22Rv1 (cell line): ENCODE measurements around the gene CEP120.
A peak's percentile ranks its signal among the peaks of the same experiment; 100 is the strongest.

Experiments used
- H3K27ac ChIP-seq: fragments of 450-650 bp; 2 replicates; pipeline ENCODE4 v1.5.1; 2017
- CTCF ChIP-seq: fragments of 450-650 bp; IDR thresholded peaks from 2 replicates; pipeline ENCODE4 v1.5.1; 2017; ENCODE audit warnings: mild to moderate bottlenecking
- ZFX ChIP-seq: fragments of 450-650 bp; IDR thresholded peaks from 2 replicates; pipeline ENCODE4 v1.6.1; 2017; ENCODE audit warnings: antibody characterized with exemption, borderline replicate concordance

CEP120 gene

DNA sequence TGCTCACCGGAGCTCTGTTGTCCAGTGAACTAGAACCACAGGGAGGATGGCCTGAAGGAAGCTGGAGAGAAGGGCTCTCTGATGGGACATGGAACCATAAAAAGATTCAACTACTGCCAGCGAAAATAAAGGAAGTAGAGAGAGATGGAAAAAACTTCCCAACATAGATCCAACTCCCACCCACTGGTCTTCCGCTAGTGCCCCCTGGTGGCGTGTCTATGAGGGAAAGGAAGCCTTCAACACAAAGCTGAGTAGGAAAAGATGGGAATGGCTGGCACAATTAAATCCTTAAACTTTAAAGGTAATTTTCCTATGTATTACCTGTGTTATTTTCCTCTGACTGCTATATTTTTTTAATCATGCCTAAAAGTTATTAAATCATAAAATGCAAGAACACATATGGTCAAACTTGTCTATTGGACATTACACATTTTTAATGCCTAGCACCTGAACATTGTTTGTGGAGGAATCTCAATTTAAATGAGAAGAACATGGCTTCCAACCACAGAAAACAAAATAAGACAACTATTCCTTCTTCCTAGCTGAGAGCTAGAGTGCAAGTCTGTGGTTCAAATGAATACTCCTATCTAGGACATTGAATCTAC, 51.5 kb downstream of the CEP120 start:
- no peak overlapping the region for H3K27ac ChIP-seq
- peak; percentile 85 for TF ChIP-seq CTCF
- no peak for TF ChIP-seq ZFX

DNA sequence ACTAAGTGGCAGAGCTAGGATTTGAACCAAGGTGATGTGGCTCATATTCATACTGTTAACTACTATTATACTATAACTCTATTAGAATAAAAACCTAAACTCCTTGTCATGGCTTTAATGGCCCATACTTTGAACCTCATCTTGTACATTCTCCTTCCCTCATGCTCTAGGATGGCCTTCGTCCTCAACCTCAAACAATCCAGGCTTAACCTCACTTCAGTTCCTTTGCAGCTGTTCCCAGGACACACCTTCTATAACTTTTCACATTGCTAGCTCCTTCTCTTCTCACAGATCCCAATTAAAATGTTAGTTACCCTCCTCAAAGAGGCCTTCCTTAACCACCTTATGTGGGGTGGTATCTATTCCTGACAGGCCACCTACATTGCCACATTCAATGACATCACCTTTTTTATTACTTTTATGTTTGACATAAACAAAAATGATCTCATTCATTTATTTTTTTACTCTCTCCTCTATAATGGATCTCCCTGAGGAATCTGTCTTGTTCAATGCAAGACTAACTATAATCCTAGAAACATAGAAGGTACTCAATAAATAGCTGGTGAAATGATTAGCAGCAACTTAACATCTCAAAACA, 53.7 kb downstream of the CEP120 start:
- H3K27ac ChIP-seq, result no peak overlapping the region
- TF ChIP-seq ZFX, result no peak
- TF ChIP-seq CTCF, result no peak

- no peak overlapping the region for H3K27ac ChIP-seq
- TF ChIP-seq CTCF, result peak; percentile 52
- no peak for TF ChIP-seq ZFX
Measured at GRCh38 chr5:123367739-123368138, 55.5 kb downstream of the CEP120 start.

- H3K27ac ChIP-seq, result no peak overlapping the region
- no peak for TF ChIP-seq CTCF
- TF ChIP-seq ZFX, result no peak
Measured at GRCh38 chr5:123365156-123365555, 58.0 kb downstream of the CEP120 start.

DNA sequence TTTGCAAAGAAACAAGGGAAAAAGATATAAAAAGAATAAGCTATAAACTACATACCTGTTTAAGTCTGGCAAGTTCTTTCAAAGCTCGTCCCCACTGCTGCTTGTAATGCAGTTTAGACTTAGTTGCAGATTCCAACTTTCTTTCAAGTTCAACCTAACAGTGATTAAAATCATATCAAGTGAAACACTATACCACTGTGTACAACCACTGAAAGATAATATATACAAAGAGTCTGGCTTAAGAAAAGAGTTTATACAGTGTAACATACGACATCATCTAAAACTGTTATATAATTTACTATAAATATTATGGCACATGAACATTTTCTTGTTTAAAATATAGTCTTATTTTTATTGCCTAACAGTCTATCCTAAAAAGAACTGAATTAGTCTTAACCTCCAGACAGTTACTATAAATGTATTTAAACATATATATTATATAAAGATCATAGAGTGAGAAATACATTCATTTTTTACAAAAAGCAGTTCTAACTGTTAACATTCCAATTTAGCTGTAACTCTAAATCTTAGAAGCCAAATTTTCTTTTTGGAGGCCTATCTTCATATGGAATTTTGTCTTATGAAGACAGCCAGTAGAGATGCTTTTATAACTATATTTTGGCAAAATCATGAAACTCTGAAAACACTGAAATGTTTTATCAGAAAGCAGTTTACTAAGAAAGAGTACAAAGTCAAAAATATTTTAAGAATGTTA, 58.6 kb downstream of the CEP120 start:
- no peak overlapping the region for H3K27ac ChIP-seq
- TF ChIP-seq ZFX (no peak), CTCF (no peak)

DNA sequence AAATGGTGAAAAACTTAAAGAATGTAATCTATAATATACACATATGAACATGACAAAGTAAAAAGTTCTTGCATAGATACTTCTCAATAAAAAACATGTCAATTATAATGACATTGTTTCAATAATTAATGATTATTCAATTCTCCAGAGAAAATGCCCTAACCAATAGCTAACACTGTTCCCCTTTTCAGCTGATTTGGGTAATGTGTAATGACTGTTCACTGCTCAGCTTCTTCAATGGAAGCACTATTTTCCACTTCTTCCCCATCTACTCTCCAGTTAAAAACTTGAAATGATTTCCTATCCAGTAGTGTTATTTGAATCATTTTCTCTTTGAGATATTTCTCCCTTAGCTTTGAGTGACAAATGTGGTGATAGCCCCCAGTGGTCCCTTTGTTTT, 62.3 kb downstream of the CEP120 start:
- H3K27ac ChIP-seq, result no peak overlapping the region
- TF ChIP-seq ZFX (no peak), CTCF (no peak)

- TF ChIP-seq ZFX (no peak), CTCF (no peak)
- H3K27ac ChIP-seq, result no peak overlapping the region
Measured at GRCh38 chr5:123360201-123360571, 63.0 kb downstream of the CEP120 start.
